Erythroblast (primary cell): ENCODE results near the gene FAM168A.

Experiments used
- GATA1 ChIP-seq: IDR thresholded peaks from 2 replicates; pipeline ENCODE4 v1.6.1; 2011; ENCODE audit warnings: low read depth, mild to moderate bottlenecking, control low read depth, low read length, moderate library complexity
- POLR2A ChIP-seq: IDR thresholded peaks from 2 replicates; pipeline ENCODE4 v1.6.1; 2011; ENCODE audit warnings: mild to moderate bottlenecking, low read length

- TF ChIP-seq POLR2A, result no peak
- no peak for TF ChIP-seq GATA1
Measured at GRCh38 chr11:73507086-73507485, 90.8 kb downstream of the FAM168A start.
